ENCODE results near the gene DOLPP1. TPM values are rescaled to one million over a fixed set of nuclear protein-coding genes. Genes with fewer than 3 reads are reported as not detected.

Gene DOLPP1
- polyA plus RNA-seq, 4 donors: 14.3 to 25.3 (median 20.0) TPM

DNA sequence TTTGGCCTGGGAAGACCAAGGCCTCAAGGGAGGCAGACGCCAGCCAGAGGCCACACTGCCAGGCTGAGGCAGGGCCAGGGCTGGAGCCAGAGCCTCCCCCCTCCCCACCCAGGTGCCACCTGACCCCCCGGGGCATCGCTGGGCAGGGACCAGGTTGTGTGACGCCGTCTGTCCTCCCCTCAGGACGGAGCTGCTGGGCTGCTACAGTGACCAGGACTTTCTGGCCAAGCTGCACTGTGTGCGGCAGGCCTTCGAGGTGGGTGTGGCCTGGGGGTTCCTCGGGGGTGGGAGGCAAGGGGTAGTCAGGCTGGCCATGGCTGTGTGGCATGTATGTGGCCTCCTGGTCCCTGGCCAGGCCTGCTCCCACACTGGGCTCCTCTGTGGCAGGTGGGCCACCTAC is 17.9 kb upstream of the DOLPP1 start:
- DNase-seq (ENCODE audit: low read depth in 4 of 4, low spot score in 3 of 4): no peak

DNA sequence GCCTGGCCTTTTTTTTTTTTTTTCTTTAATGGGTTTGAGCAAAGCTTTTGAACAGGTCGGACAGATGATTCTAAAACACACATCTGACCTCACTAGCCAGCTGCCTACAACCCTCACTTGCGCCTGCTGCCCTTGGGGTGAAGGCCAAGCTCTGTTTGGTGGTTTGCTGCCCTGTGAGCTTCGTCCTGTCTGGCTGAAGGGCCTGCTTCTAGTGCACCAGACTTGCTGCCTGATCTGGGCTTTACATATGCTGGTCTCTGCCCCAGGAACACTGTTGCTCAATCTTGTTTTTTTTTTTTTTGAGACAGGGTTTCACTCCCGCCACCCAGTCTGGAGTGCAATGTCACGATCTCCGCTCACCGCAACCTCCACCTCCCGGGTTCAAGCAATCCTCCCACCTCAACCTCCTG is 16.4 kb upstream of the DOLPP1 start:
- no peak for DNase-seq (ENCODE audit: low read depth in 4 of 4, low spot score in 3 of 4)

DNA sequence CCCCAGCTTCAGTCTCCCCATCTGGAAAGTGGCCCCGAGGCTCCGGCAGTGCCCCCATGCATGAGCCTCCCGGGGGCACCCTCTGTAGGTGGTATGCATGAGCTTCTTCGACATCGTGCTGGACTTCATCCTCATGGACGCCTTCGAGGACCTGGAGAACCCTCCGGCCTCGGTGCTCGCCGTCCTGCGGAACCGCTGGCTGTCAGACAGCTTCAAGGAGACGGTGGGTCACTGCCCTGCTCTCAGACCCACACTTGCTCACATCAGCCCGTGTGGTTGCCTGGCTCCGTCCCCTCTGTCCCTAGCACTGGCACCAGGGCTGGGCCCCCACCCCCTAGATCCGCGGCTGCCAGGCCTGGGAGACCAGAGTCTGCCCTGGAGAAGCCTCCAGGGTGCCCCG is 12.8 kb upstream of the DOLPP1 start:
- DNase-seq (ENCODE audit: low read depth in 4 of 4, low spot score in 3 of 4): no peak

DNA sequence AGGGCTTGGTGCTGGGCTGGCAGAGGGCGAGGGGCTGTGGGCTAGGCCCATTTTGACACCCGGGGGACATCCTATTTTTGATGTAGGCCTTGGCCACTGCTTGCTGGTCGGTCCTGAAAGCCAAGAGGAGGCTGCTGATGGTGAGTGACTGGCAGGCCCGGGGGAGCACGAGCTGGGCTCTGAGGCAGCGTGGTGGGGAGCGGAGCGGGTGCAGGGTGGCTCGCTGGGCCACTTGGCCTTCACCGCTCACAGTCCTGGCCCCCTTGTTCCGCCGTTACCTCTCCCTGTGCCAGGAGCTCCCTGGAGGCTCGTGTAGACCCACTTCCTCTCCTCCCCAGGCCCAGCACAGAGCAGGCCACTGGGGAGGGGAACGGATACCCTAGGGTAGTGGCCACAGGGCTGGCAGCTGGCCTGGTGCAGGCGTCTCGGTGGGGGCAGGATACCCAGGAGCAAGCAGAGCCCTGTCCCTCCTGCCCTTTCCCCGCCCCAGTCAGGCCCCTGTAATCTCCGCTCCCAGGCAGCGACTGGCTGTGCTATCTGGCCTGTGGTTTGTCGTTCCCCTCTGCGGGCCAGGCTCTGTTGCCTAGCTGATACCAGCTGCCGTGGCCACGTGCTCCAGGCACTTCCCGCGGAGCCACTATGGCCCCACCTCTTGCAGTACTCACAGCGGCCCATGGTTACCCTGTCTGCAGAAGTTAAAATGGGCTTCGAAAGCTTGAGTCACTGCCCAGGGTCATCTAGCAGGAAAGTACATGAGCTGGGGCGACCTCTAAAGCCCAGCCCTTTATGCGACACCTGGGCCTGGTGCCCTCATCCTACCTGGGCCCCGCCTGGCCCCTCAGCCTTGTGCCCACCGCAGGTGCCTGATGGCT is 11.7 kb upstream of the DOLPP1 start:
- no peak for DNase-seq (ENCODE audit: low read depth in 4 of 4, low spot score in 3 of 4)

DNA sequence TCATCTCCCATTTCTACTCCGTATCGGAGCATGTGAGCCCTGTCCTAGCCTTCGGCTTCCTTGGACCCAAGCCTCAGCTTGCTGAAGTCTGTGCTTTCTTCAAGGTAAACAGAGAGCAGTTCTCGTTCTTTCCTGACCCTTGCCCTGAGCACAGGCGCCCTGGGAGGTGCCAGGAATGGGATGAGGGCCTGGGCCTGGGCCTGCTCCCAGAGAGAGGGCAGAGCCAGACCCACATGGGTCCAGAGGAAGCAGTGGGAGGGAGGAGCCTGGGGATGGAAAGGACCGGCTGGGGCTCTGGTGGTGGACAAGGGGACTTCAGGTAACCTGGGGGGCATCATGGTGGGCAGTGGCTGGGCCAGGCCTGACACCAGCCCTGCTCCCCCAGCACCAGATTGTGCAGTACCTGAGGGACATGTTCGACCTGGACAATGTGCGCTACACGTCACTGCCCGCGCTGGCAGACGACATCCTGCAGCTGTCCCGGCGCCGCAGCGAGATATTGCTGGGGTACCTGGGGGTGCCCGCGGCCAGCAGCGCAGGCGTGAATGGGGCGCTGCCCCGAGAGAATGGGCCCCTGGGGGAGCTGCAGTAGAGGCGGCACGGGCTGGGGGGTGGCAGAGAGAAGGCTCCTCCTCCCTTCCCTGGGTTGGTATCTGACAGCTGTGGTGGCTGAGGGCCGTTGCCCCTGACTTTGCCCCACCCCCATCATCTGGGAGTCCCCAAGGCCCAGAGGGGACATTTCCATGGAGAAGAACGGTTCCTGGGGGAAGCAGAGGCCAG is 10.9 kb upstream of the DOLPP1 start:
- no peak for DNase-seq (ENCODE audit: low read depth in 4 of 4, low spot score in 3 of 4)

DNA sequence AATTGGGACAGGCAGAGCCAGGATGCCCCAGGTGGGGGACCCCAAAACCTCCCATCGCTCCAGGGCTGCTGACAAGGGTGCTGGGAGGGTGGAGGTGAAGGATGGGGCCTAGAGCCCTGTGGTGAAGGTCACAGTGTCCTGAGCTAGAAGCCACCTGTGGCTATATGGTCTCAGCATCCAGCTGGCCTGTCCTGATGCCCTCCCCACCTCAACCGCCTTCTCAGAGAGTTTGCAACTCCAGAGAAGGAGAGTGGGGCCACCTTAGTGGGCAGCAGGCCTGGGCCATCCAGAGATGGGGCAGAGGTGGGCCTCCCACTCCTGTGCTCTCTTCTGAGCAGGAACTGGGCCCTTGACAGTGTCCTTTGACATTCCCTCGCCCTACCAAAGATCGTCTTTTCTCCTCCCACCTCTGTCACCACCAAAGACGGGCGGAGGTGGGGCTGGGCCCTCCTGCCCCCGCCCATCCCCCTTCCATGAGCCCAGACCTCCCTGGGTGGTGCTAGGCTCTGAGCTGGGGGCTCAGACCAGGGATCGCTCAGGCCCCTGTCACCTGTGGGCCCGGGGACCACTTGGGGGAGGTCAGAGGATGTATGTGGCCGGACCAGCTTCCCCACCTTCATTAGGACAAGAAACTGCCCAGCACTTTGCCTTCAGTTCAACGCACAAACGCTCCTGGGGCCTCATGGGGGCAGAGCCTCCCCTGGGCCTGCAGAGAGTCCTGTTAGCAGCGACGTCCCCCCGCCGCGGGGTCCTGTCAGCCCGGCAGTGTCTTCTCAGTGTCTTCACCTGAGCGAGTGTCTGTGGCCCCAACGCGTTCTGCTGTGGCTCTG is 10.0 kb upstream of the DOLPP1 start:
- DNase-seq (ENCODE audit: low read depth in 4 of 4, low spot score in 3 of 4): no peak

DNA sequence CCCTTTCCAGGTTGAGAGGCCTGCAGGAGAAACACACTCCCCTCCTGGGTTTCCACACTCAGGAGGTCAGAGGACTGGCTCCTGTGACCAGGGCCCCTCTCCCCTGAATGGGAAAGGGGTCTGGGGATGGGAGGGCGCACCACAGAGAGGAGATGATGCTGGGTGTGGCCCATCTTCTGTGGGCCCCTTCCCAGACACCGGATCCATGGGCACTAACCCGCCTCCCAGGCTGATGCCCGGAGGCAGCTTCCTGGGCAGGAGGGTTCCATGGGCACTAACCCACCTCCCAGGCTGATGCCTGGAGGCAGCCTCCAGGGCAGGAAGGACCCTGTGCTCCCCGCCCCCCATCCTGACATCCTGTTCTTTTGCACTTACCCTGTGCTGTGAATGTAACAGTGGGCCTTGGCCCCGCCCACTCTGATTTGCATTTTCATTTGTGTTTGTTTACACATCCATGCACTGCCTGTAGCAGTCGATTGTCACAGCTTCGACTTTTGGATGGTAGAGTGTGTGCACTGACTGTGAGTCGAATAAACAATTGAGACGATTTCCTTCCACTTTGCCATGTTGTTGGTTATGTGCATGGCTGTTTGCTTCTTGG is 9.3 kb upstream of the DOLPP1 start:
- DNase-seq (ENCODE audit: low read depth in 4 of 4, low spot score in 3 of 4): no peak

DNA sequence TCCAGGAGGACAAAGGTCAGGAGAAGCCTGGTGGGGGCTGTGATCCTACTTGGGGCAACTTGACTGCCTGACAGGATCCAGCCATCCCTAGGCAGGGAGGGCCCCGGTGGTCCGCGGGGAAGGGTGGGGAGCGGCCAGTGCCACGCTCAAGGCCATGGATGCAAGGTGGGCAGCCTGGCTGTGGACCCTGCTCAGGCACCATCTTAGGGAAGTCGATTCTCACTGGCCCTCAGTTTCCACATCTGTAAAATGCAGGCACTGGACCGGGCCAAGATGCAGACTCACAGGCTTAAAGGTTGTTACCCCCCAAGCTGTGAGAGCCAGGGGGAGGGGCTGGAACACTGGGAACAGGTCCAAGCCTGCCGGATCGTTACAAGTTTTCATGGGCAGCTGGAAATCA is 8.7 kb upstream of the DOLPP1 start:
- no peak for DNase-seq (ENCODE audit: low read depth in 4 of 4, low spot score in 3 of 4)

DNA sequence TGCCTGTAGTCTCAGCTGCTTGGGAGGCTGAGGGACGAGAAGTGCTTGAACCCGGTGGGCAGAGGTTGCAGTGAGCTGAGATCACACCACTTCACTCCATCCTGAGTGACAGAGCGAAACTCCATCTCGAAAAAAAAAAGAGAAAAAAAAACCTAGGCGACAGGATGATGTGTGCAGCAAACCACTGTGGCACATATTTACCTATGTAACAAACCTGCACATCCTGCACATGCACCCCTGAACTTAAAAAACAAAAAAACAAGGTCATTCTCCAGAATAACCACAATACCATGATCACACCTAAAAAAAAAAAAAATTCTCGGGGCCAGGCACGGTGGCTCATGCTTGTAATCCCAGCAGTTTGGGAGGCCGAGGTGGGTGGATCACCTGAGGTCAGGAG is 7.5 kb upstream of the DOLPP1 start:
- no peak for DNase-seq (ENCODE audit: low read depth in 4 of 4, low spot score in 3 of 4)

DNA sequence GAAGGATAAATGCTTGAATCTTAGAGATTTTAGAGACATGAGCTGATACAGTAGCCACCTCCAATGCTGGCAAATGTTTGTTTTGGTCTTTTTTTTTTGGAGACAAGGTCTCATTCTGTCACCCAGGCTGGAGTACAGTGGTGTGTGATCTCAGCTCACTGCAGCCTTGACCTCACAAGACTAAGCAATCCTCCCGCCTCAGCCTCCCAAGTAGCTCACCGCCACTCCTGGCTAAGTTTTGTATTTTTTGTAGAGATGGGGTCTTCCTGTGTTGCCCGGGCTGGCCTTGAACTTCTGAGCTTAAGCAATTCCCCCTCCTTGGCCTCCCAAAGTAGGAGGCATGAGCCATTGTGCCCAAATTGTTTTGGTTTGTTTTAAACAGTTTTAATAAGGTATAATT is 6.8 kb upstream of the DOLPP1 start:
- no peak for DNase-seq (ENCODE audit: low read depth in 4 of 4, low spot score in 3 of 4)

DNA sequence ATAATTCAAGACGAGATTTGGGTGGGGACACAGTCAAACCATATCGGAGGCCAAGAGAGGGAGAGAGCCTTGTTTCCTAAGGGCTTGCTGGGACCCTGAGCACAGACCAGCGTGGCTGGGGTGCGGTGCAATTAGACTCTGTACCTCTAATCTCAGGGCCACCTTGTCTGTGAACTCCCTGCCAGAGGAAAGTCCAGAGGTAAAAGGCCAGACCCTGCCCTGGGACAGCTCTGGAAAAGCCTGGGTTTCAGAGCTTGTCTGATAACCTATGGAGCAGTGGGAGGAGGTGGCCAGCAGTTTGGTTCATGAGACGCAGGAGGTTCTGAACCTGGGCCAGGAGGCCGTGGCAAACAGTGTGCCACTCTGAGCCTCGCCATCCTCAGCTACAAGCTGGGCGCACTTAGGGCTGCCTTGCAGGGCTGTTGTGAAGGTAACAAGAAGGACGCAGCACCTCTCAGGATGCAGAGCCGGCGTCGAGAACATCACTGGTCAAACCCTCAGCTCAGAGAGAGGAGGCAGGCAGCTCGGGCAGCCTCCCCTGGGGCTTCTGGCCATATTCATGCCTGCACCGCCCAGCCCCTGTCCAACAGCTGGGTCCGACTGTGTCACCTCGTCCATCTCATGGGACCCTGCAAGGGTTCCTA is 4.8 kb upstream of the DOLPP1 start:
- no peak for DNase-seq (ENCODE audit: low read depth in 4 of 4, low spot score in 3 of 4)

DNA sequence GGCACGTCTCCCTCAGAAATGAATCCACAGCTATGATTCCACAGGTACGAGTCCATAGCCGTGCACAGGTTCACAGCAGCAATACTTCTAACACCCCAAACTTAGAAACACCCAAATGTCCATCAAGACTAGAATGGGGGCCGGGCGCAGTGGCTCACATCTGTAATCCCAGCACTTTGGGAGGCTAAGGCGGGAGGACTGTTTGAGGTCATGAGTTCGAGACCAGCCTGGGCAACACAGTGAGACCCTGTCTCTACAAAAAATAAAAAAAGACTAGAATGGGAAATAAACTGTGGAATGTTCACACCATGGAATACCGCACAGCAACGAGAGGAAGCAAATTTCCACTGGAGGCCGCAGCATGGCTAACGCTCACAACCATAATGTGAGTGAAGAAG is 4.3 kb upstream of the DOLPP1 start:
- DNase-seq (ENCODE audit: low read depth in 4 of 4, low spot score in 3 of 4): no peak

DNA sequence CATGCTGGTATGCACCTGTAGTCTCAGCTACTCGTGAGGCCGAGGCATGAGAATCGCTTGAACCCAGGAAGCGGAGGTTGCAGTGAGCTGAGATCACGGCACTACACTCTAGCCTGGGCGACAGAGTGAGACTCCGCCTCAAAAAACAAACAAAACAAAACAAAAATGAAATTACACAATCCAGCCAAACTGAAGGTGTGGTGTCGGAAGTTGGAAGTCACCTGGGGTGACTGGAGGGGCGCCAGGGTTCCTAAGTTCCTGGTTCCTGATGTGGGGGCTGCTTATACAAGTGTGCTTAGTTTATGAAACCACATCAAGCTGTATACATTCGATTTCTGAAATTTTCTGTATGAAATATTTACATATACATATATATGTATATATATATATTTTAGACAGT is 3.7 kb upstream of the DOLPP1 start:
- DNase-seq (ENCODE audit: low read depth in 4 of 4, low spot score in 3 of 4): no peak

DNA sequence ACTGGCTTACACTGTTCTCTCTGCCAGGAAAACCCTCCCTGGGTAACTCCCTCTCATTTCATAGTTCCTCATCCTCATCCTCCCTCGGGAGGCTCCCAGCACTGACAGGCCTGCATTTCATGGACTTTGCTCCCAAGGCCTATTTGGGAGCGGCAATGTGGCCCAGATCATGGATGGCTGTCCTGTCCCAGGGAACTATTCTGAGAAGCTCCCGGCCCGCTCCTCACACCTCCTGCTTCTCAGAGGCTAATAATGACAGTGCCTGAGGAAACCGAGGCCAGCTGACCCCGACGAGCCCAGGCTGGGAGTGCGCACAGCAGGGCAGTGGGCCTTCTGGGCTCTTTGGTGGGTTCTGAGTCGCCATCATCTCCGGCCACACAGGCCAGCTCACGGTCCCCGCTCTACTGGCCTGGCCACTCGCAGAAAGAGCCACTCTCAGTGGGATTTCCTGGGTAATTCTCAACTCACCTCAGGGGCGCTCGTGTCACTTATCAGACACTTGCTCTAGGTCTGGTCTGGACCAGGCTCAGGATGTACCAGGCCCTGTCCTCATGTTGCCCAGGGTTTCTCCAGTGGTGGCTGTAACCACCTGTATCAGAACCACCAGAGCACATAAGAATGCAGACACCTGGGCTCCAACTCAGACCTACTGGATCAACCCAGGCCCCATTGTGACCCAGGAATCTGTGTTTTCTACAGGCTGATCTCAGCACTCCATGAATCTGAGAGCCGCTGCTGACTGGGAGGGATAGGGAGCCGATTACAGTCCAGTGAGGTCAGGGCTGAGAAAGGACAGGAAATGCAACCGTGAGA is 2.0 kb upstream of the DOLPP1 start:
- DNase-seq (ENCODE audit: low read depth in 4 of 4, low spot score in 3 of 4): no peak

DNA sequence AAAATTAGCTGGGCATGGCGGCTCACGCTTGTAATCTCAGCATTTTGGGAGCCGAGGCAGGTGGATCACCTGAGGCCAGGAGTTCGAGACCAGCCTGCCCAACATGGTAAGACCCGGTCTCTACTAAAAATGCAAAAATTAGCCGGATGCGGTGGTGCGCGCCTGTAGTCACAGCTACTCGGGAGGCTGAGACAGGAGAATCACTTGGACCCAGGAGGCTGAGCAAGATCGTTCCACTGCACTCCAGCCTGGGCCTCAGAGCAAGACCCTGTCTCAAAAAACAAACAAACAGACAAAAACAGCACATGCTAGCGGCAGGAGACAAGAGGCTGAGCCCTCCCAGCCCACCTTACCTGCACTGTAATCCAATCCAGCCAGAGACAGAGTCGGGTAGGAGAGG is 1.1 kb upstream of the DOLPP1 start:
- DNase-seq (ENCODE audit: low read depth in 4 of 4, low spot score in 3 of 4): no peak

DNA sequence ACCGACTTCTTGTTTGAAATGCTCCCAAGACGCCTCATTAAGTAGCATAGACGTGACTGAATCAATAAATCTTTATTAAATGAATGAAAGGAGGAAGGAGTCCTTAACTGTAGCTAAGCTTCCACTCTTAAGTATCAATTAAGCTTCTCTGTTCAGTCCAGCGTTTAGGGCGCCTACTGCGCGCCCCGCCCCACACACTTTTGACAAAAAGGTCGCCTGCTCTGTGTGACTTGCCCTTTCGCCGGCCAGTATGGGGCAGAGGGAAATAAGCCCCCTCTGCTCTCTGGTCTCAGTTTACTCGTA is 662 bp upstream of the DOLPP1 start:
- no peak for DNase-seq (ENCODE audit: low read depth in 4 of 4, low spot score in 3 of 4)

DNA sequence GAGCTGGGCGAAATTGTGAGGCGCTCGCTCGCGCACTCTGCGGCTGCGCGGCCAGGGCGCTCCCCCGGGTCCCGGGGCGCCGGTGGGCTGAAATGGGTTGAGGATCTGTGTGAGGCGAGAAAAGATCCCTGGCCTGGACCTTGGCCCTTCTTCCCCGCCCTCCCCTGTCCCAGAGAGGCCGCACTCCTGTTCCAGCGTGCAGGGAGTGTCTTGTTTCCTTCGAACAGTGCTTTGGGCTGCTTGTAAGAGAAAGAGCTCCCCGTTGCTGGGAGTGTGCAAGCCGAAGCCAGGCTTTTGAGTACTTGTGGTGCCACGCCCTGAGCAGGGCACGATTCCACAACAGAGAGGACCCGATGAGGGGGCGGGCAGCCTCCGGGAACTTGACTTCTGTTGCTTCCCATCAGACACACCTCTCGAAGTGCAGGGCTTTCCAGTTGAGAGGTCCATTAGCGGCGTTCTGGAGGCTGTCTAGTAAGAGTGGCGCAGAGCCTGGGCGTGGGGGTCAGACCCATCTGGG is 535 bp downstream of the DOLPP1 start:
- DNase-seq (ENCODE audit: low read depth in 4 of 4, low spot score in 3 of 4): no peak

DNA sequence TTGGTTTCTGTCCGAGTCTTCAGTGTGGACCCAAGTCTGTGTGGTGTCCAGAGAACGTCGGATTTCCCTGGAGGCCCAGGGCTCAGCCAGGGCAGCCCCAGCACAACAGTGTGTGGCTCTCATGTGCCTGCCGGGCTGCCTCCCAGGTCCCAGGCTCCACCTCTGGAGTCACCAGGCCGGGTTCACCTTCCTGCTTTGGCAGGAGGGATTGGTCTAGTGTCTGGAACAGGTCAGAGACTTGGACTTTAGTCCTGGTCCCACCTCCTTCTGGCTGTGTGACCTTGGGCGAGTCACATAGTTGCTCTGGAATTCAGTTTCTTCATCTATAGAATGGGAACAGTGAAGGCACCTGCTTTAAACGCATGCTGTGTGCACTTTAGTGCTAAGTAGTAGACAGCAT is 3.2 kb downstream of the DOLPP1 start:
- no peak for DNase-seq (ENCODE audit: low read depth in 4 of 4, low spot score in 3 of 4)

DNA sequence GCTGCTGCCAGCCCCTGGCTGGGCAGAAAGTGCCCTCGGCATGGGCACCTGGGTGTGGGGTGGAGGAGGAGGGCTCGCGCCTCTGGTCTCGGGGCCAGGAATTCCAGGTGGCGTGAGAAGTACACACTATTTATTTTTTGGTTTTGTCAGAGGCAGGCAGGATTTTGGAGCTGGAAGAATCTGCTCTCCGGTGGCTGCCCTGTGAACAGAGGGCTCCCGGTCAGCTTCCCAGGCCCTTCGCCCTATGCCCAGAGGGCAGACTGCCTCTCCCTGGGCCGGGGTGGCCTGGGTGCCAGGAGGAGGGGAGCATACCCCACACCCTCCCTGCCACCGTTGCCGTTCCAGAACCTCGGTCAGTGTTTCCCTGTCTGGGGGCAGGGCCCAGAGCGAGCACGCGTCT is 8.3 kb downstream of the DOLPP1 start:
- DNase-seq (ENCODE audit: low read depth in 4 of 4, low spot score in 3 of 4): no peak

All from left renal pelvis (tissue), 4 donors.